Ovary (tissue), 9 donors: ENCODE results near the gene SPOCK1. TPM values are rescaled to one million over a fixed set of nuclear protein-coding genes. Genes with fewer than 3 reads are reported as not detected.

Source experiments
- DNase-seq, 5 donors: peaks; one replicate each; pipeline ENCODE4 v3.0.0-alpha.2; 2019 to 2020
- H3K27ac ChIP-seq, 2 donors: fragments of 200-600 bp; one replicate each; pipeline versions ENCODE4 v1.5.1 to v1.8.0; 2019 to 2022
- H3K27me3 ChIP-seq: fragments of 200-600 bp; one replicate; pipeline ENCODE4 v1.8.0; 2022
- H3K36me3 ChIP-seq: fragments of 200-600 bp; sonication (generic); one replicate; pipeline ENCODE4 v1.5.1; 2019
- H3K4me1 ChIP-seq: one replicate; pipeline ENCODE4 v1.8.1; 2013; ENCODE audit warnings: mild to moderate bottlenecking, moderate library complexity; ENCODE audit not compliant: insufficient read depth
- H3K4me3 ChIP-seq: fragments of 200-600 bp; sonication (generic); one replicate; pipeline ENCODE4 v1.5.1; 2017
- H3K9me3 ChIP-seq, 2 donors: fragments of 200-600 bp in 1 of 2; sonication (generic) in 1 of 2; one replicate each; pipeline versions ENCODE4 v1.5.1 to v1.8.1; 2013 to 2019; ENCODE audit warnings: mild to moderate bottlenecking in 1 of 2, moderate library complexity in 1 of 2
- EP300 ChIP-seq: sonication (generic); formaldehyde crosslinking; IDR thresholded peaks from one replicate; pipeline ENCODE4 v1.6.1; 2017; ENCODE audit warnings: antibody characterized with exemption
- POLR2A ChIP-seq: fragments of 450-650 bp; IDR thresholded peaks from one replicate; pipeline ENCODE4 v1.6.1; 2017; ENCODE audit warnings: antibody characterized with exemption, mild to moderate bottlenecking, moderate library complexity
- WGBS, 3 donors: extraction: QIAGEN DNeasy Blood & Tissue Kit in 1 of 3; methylation state at CpG; one replicate each; pipeline versions ENCODE4 v1.1.5 to v1.1.7; 2013 to 2017; 5-methylcytosine and 5-hydroxymethylcytosine counted together
- intact Hi-C, 4 donors: fragments of 100-400 bp; cut with DNase I; formaldehyde crosslinking; loops; one replicate each; pipeline versions ENCODE4 v1.11.0 to v1.15.1; 2022 to 2023
- polyA plus RNA-seq, 2 donors: library from polyadenylated mRNA; stranded (reverse); fragments of 200-250 nt in 1 of 2; fragments of 350-450 nt in 1 of 2; fragmentation: Illumina TruSeq in 1 of 2; extraction: RNeasy Lipid Tissue Mini Kit (QIAGEN cat#74804) in 1 of 2; gene quantifications; one replicate each; pipeline ENCODE4 v1.2.3, GENCODE V29; 2013 to 2014
- total RNA-seq, 7 donors: library from RNA; depleted of rRNA in 2 of 7; stranded (reverse); fragments of >200 nt in 2 of 7; fragmentation: NEBNext Ultra II Directional in 3 of 7; extraction: Animal tissue kit (Norgen Biotek cat#: 25700) in 3 of 7; gene quantifications; one replicate each; pipeline versions ENCODE4 v1.1.0 to v1.2.4, GENCODE V29; 2016 to 2023
- TF ChIP-seq, protein P1 (sequence below), 3 donors: fragments of 450-650 bp in 2 of 3; fragments of 200-600 bp in 1 of 3; IDR thresholded peaks; one replicate each; pipeline versions ENCODE4 v1.5.1 to v1.8.0; 2016 to 2022; ENCODE audit warnings: antibody characterized with exemption in 3 of 3, mild to moderate bottlenecking in 1 of 3
- donor health status: DM: no; HTN: no; CAD: no; lungs with moderate emphysema.
- donor health status: DM: no; HTN: no; CAD: no.
- donor health status: Bipolar disorder and iron deficiency.
- donor health status: DM: yes; HTN: yes; CAD: no.
- donor health status: DM: no; HTN: no; CAD: no.
- donor health status: DM: yes; HTN: yes; CAD: no.

Gene SPOCK1
- total and polyA plus RNA-seq, 9 donors = 1.3 to 42.6 (median 10.8) TPM

GRCh38 chr5:137214446-137215189, 284.5 kb downstream of the SPOCK1 start:
- Histone ChIP-seq H3K9me3 (no peaks in the 10 kb centered on the region), H3K27me3 (no peaks in the 10 kb centered on the region), H3K27ac (no peak overlapping the region), H3K36me3 (no peaks in the 10 kb centered on the region), H3K4me3 (no peak overlapping the region), H3K4me1 (no peaks in the 10 kb centered on the region)
- TF ChIP-seq, protein P1, sequence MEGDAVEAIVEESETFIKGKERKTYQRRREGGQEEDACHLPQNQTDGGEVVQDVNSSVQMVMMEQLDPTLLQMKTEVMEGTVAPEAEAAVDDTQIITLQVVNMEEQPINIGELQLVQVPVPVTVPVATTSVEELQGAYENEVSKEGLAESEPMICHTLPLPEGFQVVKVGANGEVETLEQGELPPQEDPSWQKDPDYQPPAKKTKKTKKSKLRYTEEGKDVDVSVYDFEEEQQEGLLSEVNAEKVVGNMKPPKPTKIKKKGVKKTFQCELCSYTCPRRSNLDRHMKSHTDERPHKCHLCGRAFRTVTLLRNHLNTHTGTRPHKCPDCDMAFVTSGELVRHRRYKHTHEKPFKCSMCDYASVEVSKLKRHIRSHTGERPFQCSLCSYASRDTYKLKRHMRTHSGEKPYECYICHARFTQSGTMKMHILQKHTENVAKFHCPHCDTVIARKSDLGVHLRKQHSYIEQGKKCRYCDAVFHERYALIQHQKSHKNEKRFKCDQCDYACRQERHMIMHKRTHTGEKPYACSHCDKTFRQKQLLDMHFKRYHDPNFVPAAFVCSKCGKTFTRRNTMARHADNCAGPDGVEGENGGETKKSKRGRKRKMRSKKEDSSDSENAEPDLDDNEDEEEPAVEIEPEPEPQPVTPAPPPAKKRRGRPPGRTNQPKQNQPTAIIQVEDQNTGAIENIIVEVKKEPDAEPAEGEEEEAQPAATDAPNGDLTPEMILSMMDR (IDR thresholded peaks at IDR 0.05) = no peak
- no peak for TF ChIP-seq EP300
- TF ChIP-seq POLR2A = no peak
- DNase-seq = no peak
- 63 to 77% (median 73%) methylated on average over 2 of the region's 2 CpGs for WGBS, 3 donors
- intact Hi-C loops = no loop called here

DNA sequence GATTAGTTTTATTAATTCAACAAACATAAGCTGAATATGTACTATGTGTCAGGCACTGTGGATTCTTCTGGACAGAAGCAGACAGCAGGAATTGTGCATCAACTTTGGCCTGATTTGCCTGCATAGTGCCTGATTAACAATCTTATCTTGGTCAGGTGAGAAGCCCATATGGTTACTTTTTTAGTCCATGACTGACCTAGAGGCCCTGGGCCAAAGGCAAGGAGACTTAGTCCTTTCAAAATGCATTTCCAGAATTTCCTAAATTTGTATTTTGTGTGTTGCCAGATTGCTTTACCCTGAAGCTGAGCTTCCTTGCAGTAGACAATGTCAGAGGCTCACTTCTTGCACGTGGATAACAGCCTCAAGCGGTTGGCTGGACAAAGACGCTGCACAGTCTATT, 286.7 kb downstream of the SPOCK1 start:
- DNase-seq = no peak
- Histone ChIP-seq H3K36me3 (no peaks in the 10 kb centered on the region), H3K4me3 (no peak overlapping the region), H3K27me3 (no peaks in the 10 kb centered on the region), H3K9me3 (no peaks in the 10 kb centered on the region), H3K27ac (no peak overlapping the region), H3K4me1 (no peaks in the 10 kb centered on the region)
- TF ChIP-seq POLR2A = no peak
- no peak for TF ChIP-seq EP300
- TF ChIP-seq, protein P1 (IDR thresholded peaks at IDR 0.05) = no peak
- intact Hi-C loops = no loop called here
- 56 to 73% (median 70%) methylated on average over 3 of the region's 3 CpGs for WGBS, 3 donors

DNA sequence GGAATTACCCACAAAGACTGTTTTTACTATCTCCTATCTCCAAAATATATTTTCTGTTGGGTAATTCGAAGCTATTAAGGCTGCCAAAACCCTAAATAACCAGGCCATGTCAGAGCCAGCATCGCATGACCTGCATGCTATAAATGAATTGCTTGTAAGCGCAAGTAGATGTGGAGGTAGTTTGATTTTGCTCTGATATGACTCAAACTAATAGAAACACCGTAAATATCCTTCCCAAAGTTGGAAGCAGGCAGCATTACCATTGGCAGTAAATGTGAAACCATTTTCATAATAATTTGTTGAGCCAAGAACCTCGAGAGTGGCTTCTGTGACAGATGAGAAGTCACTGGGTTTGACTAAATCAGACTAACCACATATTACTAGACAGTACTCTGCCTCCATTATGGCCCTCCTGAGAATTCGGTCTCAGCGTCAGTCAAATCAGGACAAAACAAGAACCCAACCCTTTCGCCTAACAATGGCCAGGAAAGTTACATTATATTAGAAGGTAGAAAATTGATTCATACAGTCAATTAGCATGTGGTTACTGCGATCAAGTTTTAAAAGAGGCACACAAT, 289.8 kb downstream of the SPOCK1 start:
- no peaks in the 10 kb centered on the region for H3K27me3 ChIP-seq
- no peaks in the 10 kb centered on the region for H3K9me3 ChIP-seq
- WGBS, 3 donors = 62 to 74% (median 69%) methylated on average over 9 of the region's 9 CpGs
- intact Hi-C loops = no loop called here
- H3K36me3 ChIP-seq = no peaks in the 10 kb centered on the region
- no peak for TF ChIP-seq POLR2A
- TF ChIP-seq, protein P1 (IDR thresholded peaks at IDR 0.05) = no peak
- no peak overlapping the region for H3K4me3 ChIP-seq
- no peaks in the 10 kb centered on the region for H3K4me1 ChIP-seq
- DNase-seq = no peak
- no peak overlapping the region for H3K27ac ChIP-seq

- intact Hi-C loops = no loop called here
Observed at GRCh38 chr5:137207023-137207760, 291.9 kb downstream of the SPOCK1 start.

More at GRCh38 chr5:137207023-137207760, 291.9 kb downstream of the SPOCK1 start:
- H3K4me3 ChIP-seq = no peak overlapping the region
- H3K27me3 ChIP-seq = no peaks in the 10 kb centered on the region
- 50 to 60% (median 54%) methylated on average over 4 of the region's 4 CpGs for WGBS, 3 donors
- H3K4me1 ChIP-seq = no peaks in the 10 kb centered on the region
- no peak for TF ChIP-seq POLR2A
- TF ChIP-seq, protein P1 (IDR thresholded peaks at IDR 0.05) = no peak
- TF ChIP-seq EP300 = no peak
- H3K9me3 ChIP-seq = no peaks in the 10 kb centered on the region
- no peak overlapping the region for H3K27ac ChIP-seq
- DNase-seq = no peak
- H3K36me3 ChIP-seq = no peaks in the 10 kb centered on the region
